H9 (cell line): ENCODE results near the gene SNX25. TPM values are rescaled to one million over a fixed set of nuclear protein-coding genes. Genes with fewer than 3 reads are reported as not detected.

Experiments used
- DNase-seq: peaks from one replicate; pipeline ENCODE4 v3.0.0-alpha.2; 2017
- H2AFZ ChIP-seq: one replicate; pipeline ENCODE4 v1.6.1; 2013; ENCODE audit warnings: mild to moderate bottlenecking, low read length, control low read depth, moderate library complexity
- H2AK5ac ChIP-seq: 2 replicates; pipeline ENCODE4 v1.6.1; 2013; ENCODE audit warnings: low read length, control low read depth, mixed read lengths; ENCODE audit not compliant: insufficient read length
- H2BK120ac ChIP-seq: one replicate; pipeline ENCODE4 v1.6.1; 2013; ENCODE audit warnings: low read depth, mild to moderate bottlenecking, low read length, control low read depth, inconsistent platforms; ENCODE audit not compliant: poor library complexity, severe bottlenecking
- H2BK12ac ChIP-seq: 2 replicates; pipeline ENCODE4 v1.6.1; 2013; ENCODE audit warnings: low read length, control low read depth, mixed read lengths, low read depth; ENCODE audit not compliant: insufficient read length
- H2BK15ac ChIP-seq: 2 replicates; pipeline ENCODE4 v1.6.1; 2013; ENCODE audit warnings: low read depth, low read length, control low read depth
- H2BK20ac ChIP-seq: one replicate; pipeline ENCODE4 v1.6.1; 2013; ENCODE audit warnings: low read depth, mild to moderate bottlenecking, low read length, control low read depth, inconsistent platforms; ENCODE audit not compliant: poor library complexity, severe bottlenecking
- H2BK5ac ChIP-seq: 2 replicates; pipeline ENCODE4 v1.6.1; 2013; ENCODE audit warnings: low read length, control low read depth, mixed read lengths; ENCODE audit not compliant: insufficient read length
- H3K14ac ChIP-seq: 2 replicates; pipeline ENCODE4 v1.6.1; 2013; ENCODE audit warnings: low read length, control low read depth; ENCODE audit not compliant: insufficient read depth
- H3K18ac ChIP-seq: 2 replicates; pipeline ENCODE4 v1.6.1; 2013; ENCODE audit warnings: low read depth, mild to moderate bottlenecking, mixed read lengths, low read length, control low read depth; ENCODE audit not compliant: insufficient read length
- H3K23ac ChIP-seq: 2 replicates; pipeline ENCODE4 v1.6.1; 2013; ENCODE audit warnings: low read length, control low read depth, mixed read lengths, low read depth; ENCODE audit not compliant: insufficient read length
- H3K23me2 ChIP-seq: 2 replicates; pipeline ENCODE4 v1.6.1; 2013; ENCODE audit warnings: low read depth, mild to moderate bottlenecking, mixed read lengths, low read length, control low read depth; ENCODE audit not compliant: insufficient read length, poor library complexity, severe bottlenecking
- H3K27ac ChIP-seq: 2 replicates; pipeline ENCODE4 v1.5.1; 2013; ENCODE audit warnings: low read length, control low read depth, mixed read lengths, low read depth; ENCODE audit not compliant: insufficient read length
- H3K27me3 ChIP-seq: 2 replicates; pipeline ENCODE4 v1.6.1; 2013; ENCODE audit warnings: low read length, control low read depth, inconsistent platforms; ENCODE audit not compliant: insufficient read depth
- H3K4ac ChIP-seq: 2 replicates; pipeline ENCODE4 v1.6.1; 2013; ENCODE audit warnings: low read depth, mild to moderate bottlenecking, control low read depth, inconsistent platforms, low read length, moderate library complexity
- H3K4me1 ChIP-seq: 2 replicates; pipeline ENCODE4 v1.6.1; 2013; ENCODE audit warnings: low read length, control low read depth, inconsistent platforms; ENCODE audit not compliant: insufficient read depth
- H3K4me2 ChIP-seq: 2 replicates; pipeline ENCODE4 v1.6.1; 2013; ENCODE audit warnings: low read length, control low read depth, mixed read lengths; ENCODE audit not compliant: insufficient read length, insufficient read depth
- H3K56ac ChIP-seq: 2 replicates; pipeline ENCODE4 v1.6.1; 2013; ENCODE audit warnings: low read depth, mild to moderate bottlenecking, mixed read lengths, low read length, control low read depth; ENCODE audit not compliant: insufficient read length
- H3K79me1 ChIP-seq: 2 replicates; pipeline ENCODE4 v1.6.1; 2013; ENCODE audit warnings: low read depth, mild to moderate bottlenecking, moderate library complexity, low read length, control low read depth, inconsistent platforms; ENCODE audit not compliant: insufficient read depth, poor library complexity, severe bottlenecking
- H3K79me2 ChIP-seq: 2 replicates; pipeline ENCODE4 v1.6.1; 2013; ENCODE audit warnings: low read length, control low read depth, inconsistent platforms; ENCODE audit not compliant: insufficient read depth
- H3K9ac ChIP-seq: 2 replicates; pipeline ENCODE4 v1.6.1; 2013; ENCODE audit warnings: low read length, control low read depth, mixed read lengths; ENCODE audit not compliant: insufficient read length; ENCODE audit errors: extremely low read depth
- H3K9me3 ChIP-seq: one replicate; pipeline ENCODE4 v1.6.1; 2013; ENCODE audit warnings: low read depth, low read length, inconsistent platforms; ENCODE audit not compliant: control insufficient read depth
- H3T11ph ChIP-seq: one replicate; pipeline ENCODE4 v1.6.1; 2013; ENCODE audit warnings: mild to moderate bottlenecking, low read length, control low read depth, inconsistent platforms
- H4K20me1 ChIP-seq: one replicate; pipeline ENCODE4 v1.6.1; 2013; ENCODE audit not compliant: control insufficient read depth, insufficient read length, insufficient read depth
- H4K5ac ChIP-seq: 2 replicates; pipeline ENCODE4 v1.6.1; 2013; ENCODE audit warnings: low read depth, mild to moderate bottlenecking, mixed read lengths, low read length, control low read depth; ENCODE audit not compliant: insufficient read length
- H4K8ac ChIP-seq: replicated peaks from 2 replicates; pipeline ENCODE4 v1.6.1; 2013; ENCODE audit warnings: low read length, control low read depth, mixed read lengths, low read depth; ENCODE audit not compliant: insufficient read length
- H4K91ac ChIP-seq: 2 replicates; pipeline ENCODE4 v1.6.1; 2013; ENCODE audit warnings: low read depth, mild to moderate bottlenecking, moderate library complexity, mixed read lengths, low read length, control low read depth; ENCODE audit not compliant: insufficient read length
- H3K27ac Mint-ChIP-seq, 3 experiments: 2 replicates in 2 of 3; 3 replicates in 1 of 3; pipeline ENCODE4 v1.8.0; 2020 to 2021; ENCODE audit warnings: mixed read lengths in 3 of 3, mild to moderate bottlenecking in 1 of 3, moderate library complexity in 1 of 3
- H3K27me3 Mint-ChIP-seq: 2 replicates; pipeline ENCODE4 v1.8.0; 2021; ENCODE audit warnings: low read depth, mild to moderate bottlenecking, moderate library complexity, mixed read lengths
- H3K36me3 Mint-ChIP-seq, 3 experiments: 2 replicates in 2 of 3; 3 replicates in 1 of 3; pipeline ENCODE4 v1.8.0; 2020 to 2021; ENCODE audit warnings: low read depth in 3 of 3, mixed read lengths in 3 of 3; ENCODE audit not compliant: insufficient read depth in 1 of 3
- H3K4me1 Mint-ChIP-seq, 2 experiments: 2 replicates each; pipeline ENCODE4 v1.8.0; 2020; ENCODE audit warnings: mixed read lengths in 2 of 2
- H3K4me3 Mint-ChIP-seq, 2 experiments: 2 replicates in 1 of 2; 3 replicates in 1 of 2; pipeline ENCODE4 v1.8.0; 2020 to 2021; ENCODE audit warnings: mild to moderate bottlenecking in 2 of 2, mixed read lengths in 2 of 2, moderate library complexity in 1 of 2
- H3K9me3 Mint-ChIP-seq, 2 experiments: 2 replicates in 1 of 2; 3 replicates in 1 of 2; pipeline ENCODE4 v1.8.0; 2020; ENCODE audit warnings: mild to moderate bottlenecking in 2 of 2, mixed read lengths in 2 of 2, moderate library complexity in 1 of 2
- WGBS: extraction: QIAGEN DNeasy Blood & Tissue Kit; methylation state at CpG from one replicate; pipeline ENCODE4 v1.1.7; 2013; ENCODE audit warnings: missing lambda C conversion rate, low lambda C conversion rate, mixed read lengths; ENCODE audit not compliant: insufficient read length; ENCODE audit errors: extremely low coverage; 5-methylcytosine and 5-hydroxymethylcytosine counted together
- total RNA-seq: library from RNA; stranded (reverse); gene quantifications from 2 replicates; pipeline ENCODE4 v1.2.1, GENCODE V29; 2021
- TF ChIP-seq, protein P1 (sequence below): fragments of 200-600 bp; sonication (generic); conservative IDR thresholded peaks from 3 replicates; pipeline ENCODE4 v1.8.0; 2021; ENCODE audit warnings: antibody characterized with exemption, mild to moderate bottlenecking

The SNX25 gene
- total RNA-seq, 1 experiment from 2014 or later = 28.2 TPM

DNA sequence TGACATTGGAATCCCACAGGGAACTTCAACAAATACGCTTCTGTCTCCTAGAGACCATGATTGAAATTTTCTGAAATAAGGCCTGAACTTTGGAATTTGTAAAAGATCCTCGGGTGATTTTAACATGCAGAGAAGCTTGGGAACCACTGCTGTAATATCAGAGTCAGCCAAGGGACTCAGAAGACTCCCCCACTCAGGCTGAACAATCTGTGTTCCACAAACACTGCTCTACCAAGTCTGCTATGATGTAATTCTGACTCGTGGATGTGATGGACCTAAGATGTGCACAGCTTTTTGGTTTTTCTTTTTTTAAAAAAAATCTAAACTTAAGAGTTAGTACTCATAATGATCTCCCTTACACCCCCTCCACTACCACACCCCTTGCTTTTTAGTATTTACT lies 160.3 kb downstream of the SNX25 start:
- H3K23ac ChIP-seq = no peak overlapping the region
- H3K79me2 ChIP-seq = no peaks in the 10 kb centered on the region
- Mint-ChIP-seq H3K27me3 (no peaks in the 10 kb centered on the region), H3K4me1 (peaks cover 7 to 10% of the 10 kb centered on the region in 2 experiments; a peak in 3 of 4 replicates), H3K36me3 (peaks cover 1 to 13% (median 10%) of the 10 kb centered on the region in 3 experiments; a peak in 4 of 7 replicates), H3K9me3 (no peaks in the 10 kb centered on the region), H3K27ac (peak overlapping the region in 2 of 3 experiments; percentile 72 to 90; a peak in 4 of 7 replicates), H3K4me3 (no peak overlapping the region)
- no peak overlapping the region for H2BK15ac ChIP-seq
- no peak overlapping the region for H3K14ac ChIP-seq
- no peaks in the 10 kb centered on the region for H3K79me1 ChIP-seq
- no peaks in the 10 kb centered on the region for H3K9me3 ChIP-seq
- H3T11ph ChIP-seq = no peak overlapping the region
- no peak overlapping the region for H2AFZ ChIP-seq
- H3K27ac ChIP-seq = no peak overlapping the region
- no peaks in the 10 kb centered on the region; the same call in 1 of the 2 replicates for H3K4me1 ChIP-seq
- no peak overlapping the region for H2BK20ac ChIP-seq
- TF ChIP-seq, protein P1, sequence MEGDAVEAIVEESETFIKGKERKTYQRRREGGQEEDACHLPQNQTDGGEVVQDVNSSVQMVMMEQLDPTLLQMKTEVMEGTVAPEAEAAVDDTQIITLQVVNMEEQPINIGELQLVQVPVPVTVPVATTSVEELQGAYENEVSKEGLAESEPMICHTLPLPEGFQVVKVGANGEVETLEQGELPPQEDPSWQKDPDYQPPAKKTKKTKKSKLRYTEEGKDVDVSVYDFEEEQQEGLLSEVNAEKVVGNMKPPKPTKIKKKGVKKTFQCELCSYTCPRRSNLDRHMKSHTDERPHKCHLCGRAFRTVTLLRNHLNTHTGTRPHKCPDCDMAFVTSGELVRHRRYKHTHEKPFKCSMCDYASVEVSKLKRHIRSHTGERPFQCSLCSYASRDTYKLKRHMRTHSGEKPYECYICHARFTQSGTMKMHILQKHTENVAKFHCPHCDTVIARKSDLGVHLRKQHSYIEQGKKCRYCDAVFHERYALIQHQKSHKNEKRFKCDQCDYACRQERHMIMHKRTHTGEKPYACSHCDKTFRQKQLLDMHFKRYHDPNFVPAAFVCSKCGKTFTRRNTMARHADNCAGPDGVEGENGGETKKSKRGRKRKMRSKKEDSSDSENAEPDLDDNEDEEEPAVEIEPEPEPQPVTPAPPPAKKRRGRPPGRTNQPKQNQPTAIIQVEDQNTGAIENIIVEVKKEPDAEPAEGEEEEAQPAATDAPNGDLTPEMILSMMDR = no peak
- WGBS = no CpG with 5 or more reads among the region's 3 CpGs
- no peak overlapping the region for H4K5ac ChIP-seq
- no peak overlapping the region for H3K4me2 ChIP-seq
- DNase-seq = no peak
- H3K18ac ChIP-seq = no peak overlapping the region
- no peak overlapping the region for H3K56ac ChIP-seq
- H2AK5ac ChIP-seq = no peak overlapping the region
- H3K9ac ChIP-seq = no peak overlapping the region
- H2BK12ac ChIP-seq = no peak overlapping the region
- H3K23me2 ChIP-seq = no peaks in the 10 kb centered on the region
- H3K4ac ChIP-seq = no peak overlapping the region
- no peak overlapping the region for H4K91ac ChIP-seq
- no peaks in the 10 kb centered on the region for H4K20me1 ChIP-seq
- no peak overlapping the region for H2BK120ac ChIP-seq
- no peak overlapping the region for H2BK5ac ChIP-seq
- no peaks in the 10 kb centered on the region for H3K27me3 ChIP-seq
- H4K8ac ChIP-seq = no peak overlapping the region
